ENCODE measurements around the gene WNT1. TPM values are rescaled to one million over a fixed set of nuclear protein-coding genes. Genes with fewer than 3 reads are reported as not detected.

The WNT1 gene
- total RNA-seq (2014; rRNA removed) = not detected in 2 replicates
- polyA plus RNA-seq (2012) = not detected

DNA sequence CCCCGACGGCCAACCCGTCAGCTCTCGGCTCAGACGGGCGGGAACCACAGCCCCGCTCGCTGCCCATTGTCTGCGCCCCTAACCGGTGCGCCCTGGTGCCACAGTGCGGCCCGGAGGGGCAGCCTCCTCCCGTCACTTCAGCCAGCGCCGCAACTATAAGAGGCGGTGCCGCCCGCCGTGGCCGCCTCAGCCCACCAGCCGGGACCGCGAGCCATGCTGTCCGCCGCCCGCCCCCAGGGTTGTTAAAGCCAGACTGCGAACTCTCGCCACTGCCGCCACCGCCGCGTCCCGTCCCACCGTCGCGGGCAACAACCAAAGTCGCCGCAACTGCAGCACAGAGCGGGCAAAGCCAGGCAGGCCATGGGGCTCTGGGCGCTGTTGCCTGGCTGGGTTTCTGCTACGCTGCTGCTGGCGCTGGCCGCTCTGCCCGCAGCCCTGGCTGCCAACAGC, at the start of gene WNT1:
Gene WNT1, plus strand, starts transcription at position 32 of the 450 bp plus-strand sequence. Its CDS starts 329 bp downstream, at position 361.
- no peak for DNase-seq (ENCODE audit: low read depth)

- no peak for DNase-seq (ENCODE audit: low read depth)
These were observed 48.6 kb upstream of the WNT1 start for GRCh38 chr12:48929551-48929950.

DNA sequence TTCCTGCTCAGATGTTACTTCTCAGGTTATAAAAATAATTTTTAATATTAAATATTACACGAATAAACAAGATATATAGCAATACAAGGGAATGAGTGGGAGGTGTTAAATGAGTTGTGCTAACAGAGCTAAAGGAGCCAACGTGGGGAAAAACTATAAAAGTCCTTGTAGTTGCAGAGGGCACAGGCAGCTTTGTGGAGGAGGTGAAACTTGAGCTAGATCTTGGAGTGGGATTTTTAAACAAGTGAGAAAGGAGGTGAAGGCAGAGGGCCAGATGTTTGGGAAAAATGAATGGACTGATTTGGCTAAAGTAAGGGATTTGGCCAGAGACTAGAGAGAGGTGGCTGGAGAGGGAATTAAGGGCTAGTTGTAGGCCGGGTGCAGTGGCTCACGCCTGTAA, 47.6 kb upstream of the WNT1 start:
- no peak for DNase-seq (ENCODE audit: low read depth)

DNA sequence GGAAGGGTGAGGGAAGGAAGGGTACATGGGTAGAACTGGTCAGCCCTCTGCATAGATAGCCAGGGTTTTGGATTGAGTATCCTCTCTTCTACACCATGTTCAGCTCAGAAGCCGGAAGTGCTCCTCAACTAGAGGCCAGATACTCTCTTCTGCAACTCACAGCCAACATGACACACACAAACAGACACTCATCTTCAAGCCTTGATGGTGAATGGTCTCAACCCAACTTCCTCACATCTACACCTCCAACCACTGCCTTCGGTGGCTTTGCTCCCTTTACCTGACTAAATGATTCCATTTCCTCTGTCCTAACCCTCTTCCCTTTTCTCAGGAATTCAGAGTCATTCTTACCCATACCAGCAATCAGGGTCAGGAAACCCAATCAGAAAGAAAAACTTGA, 45.2 kb upstream of the WNT1 start:
- no peak for DNase-seq (ENCODE audit: low read depth)

GRCh38 chr12:48933664-48934311, 44.3 kb upstream of the WNT1 start:
- no peak for DNase-seq (ENCODE audit: low read depth)

- DNase-seq (ENCODE audit: low read depth) = no peak
These were observed 43.8 kb upstream of the WNT1 start for GRCh38 chr12:48934312-48934706.

GRCh38 chr12:48936379-48936979, 41.6 kb upstream of the WNT1 start:
- peak; percentile 59 for DNase-seq (ENCODE audit: low read depth)

DNA sequence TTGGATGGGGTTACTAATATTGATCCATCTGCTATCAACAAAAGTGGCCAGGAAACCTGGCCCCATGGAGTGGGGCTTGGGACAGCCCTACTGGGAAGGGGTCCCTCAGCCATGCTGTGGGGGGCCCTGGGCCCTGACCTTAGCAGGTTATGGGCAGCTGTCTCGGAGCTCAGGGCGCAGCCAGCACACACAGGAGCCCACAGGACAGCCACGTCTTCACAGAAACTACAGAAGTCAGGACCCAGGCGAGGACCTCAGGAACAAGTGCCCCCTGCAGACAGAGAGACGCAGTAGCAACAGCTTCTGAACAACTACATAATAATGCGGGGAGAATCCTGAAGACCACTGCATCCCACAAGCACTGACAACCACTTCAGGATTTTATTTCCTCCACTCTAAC, 41.0 kb upstream of the WNT1 start:
- DNase-seq (ENCODE audit: low read depth) = no peak

DNA sequence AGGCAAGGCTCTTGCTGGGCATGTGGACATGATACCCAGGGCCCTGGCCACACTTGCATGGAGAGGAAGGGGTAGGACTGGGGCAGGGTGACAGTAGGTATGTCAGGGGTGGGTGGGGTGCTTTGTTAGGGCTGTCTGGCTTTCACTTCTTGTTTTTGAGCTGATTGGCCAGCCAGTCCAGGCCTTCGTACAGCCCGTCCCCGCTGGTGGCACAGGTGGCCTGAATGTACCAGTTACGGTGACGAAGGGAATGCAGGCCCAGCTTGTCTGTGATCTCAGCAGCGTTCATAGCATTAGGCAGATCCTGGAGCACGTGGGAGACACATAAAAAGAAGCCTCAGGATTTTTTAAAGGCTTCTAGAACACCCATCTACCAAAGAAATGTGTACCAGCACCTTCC, 39.3 kb upstream of the WNT1 start:
- DNase-seq (ENCODE audit: low read depth) = no peak

- DNase-seq (ENCODE audit: low read depth) = no peak
These were observed 37.9 kb upstream of the WNT1 start for GRCh38 chr12:48940181-48940580.

DNA sequence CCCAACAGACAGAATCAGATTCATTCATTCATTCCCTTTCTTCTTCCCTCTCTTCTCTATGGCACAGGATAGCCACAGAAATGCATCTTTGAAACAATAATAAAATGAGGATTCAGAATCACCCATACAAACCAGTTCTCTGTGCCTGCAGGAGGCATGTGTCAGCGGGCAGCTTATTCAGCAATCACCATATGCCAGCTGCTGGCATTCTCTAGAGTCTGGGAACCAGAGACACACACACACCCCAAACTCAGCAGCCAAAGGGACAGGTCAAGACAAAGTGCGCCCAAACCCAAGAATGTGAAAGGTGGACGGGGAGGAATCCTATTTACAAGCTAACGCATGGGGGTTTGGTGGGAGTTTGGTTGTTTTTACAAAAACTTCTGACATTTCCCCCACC, 34.9 kb upstream of the WNT1 start:
- no peak for DNase-seq (ENCODE audit: low read depth)

GRCh38 chr12:48946205-48946604, 31.9 kb upstream of the WNT1 start:
- no peak for DNase-seq (ENCODE audit: low read depth)

DNA sequence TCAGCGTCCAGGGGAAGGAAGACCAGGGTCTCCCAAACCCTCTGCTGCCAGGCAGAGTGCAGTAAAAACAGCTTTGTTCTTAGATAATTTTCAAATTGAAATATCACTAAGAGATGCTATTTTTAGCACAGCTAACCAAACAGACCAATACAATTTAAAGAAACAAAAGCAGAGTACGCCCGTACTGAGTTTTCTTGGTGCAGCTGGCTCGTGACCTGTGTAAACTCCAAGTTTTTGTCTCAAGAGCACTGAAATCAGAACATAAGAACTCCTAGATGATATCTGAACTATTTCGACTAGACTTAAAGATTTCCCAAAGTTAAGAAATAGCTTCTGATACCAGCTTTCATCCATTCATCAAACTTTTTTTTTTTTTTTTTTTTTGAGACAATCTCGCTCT, 31.2 kb upstream of the WNT1 start:
- DNase-seq (ENCODE audit: low read depth) = no peak

DNA sequence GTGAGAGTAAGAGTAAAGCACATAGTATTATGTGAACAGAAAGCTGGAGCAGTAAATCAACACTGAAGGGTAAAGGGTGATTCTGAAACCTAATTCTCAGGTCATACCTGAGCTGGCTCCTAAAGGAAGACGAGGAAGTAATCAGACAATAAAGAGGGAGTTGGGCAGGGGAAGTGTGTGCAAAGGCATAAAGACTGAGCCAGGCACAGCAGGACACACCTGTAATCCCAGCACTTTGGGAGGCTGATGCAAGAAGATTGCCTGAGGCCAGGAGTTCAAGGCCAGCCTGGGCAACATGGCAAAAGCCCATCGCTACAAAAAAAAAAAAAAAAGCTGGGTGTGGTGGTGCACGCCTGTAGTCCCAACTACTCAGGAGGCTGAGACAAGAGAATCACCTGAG, 30.4 kb upstream of the WNT1 start:
- DNase-seq (ENCODE audit: low read depth) = no peak

DNA sequence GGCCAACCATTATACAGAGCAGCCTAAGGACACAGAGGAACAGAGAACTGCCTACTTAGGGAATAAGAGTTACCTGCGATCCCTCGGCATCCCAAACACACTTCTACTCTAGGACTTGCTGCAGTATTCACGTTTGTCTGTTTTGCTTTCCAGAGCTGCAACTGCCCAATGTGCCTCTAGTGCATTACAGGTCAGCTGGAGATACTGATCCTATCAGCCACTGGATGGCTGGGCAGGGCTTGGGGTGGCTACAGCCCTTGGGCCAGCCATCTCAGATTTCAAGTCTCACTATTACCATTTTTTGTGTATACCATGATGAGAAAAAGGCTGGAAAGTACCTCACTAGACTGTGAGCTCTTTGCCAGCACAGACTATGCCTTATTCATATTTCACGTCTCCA, 25.4 kb upstream of the WNT1 start:
- DNase-seq (ENCODE audit: low read depth) = no peak

GRCh38 chr12:48954061-48954460, 24.1 kb upstream of the WNT1 start:
- DNase-seq (ENCODE audit: low read depth) = no peak

DNA sequence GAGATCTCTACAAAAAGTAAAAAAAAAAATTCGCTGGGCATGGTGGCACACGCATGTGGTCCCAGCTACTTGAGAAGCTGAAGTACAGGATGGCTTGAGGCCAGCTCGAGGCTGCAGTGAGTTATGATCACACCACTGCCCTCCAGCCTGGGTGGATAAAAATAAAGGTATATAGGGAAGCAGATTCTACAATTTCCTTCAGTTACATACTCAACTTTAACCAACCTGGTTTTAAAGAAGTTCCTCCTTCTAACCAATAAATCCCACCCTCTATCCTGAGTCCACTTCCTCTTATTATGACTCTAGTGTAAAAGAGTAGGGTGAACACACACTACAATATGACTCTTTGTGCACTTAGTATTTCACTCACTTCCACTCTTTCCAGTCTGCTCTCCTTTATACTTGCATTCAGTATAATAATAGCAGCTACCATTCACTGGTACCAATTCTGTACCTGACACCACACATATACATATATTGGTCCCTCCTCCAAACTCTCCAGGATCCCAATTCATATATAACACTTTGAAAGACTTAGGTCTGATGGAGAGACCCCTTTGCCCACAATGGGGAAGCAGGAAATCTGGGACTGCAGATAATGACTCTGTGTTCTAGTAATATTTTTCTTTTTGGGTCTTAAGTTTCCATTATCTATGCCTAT, 23.2 kb upstream of the WNT1 start:
- no peak for DNase-seq (ENCODE audit: low read depth)

GRCh38 chr12:48956279-48957140, 21.6 kb upstream of the WNT1 start:
- DNase-seq (ENCODE audit: low read depth) = peak; percentile 95

- DNase-seq (ENCODE audit: low read depth) = peak; percentile 85
These were observed 20.7 kb upstream of the WNT1 start, which contains the start of gene ARF3 for GRCh38 chr12:48957141-48958048. ARF3 (minus strand) TSS chr12:48957487; CDS start chr12:48941095, 16,392 bp downstream.

DNA sequence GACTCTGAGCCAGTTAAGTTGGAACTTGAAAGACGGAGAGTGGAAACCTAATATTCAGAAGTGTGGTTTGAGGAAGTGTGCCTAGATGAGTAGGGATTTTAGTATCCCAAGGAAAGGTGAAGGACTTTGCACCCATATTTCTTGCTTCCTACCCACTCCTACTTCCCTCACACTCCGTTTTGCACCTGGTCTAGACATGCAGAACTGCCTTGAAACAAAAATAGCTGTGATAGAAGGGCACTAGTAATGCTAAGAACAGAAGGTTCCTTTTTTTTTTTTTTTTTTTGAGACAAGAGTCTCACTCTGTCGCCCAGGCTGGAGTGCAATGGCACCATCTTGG, 20.1 kb upstream of the WNT1 start:
- DNase-seq (ENCODE audit: low read depth) = no peak

GRCh38 chr12:48960834-48961233, 17.3 kb upstream of the WNT1 start:
- DNase-seq (ENCODE audit: low read depth) = no peak

Measured in LHCN-M2 (cell line).